Left colon (tissue), 2 donors: ENCODE measurements around the gene AMPD1. TPM values are rescaled to one million over a fixed set of nuclear protein-coding genes. Genes with fewer than 3 reads are reported as not detected.
A peak's percentile ranks its signal among the peaks of the same experiment; 100 is the strongest.

Experiments used
- ATAC-seq: fragments of 200-7000 bp; cut with Tn5 transposase; one replicate; pipeline ENCODE4 v1.9.1; 2020; ENCODE audit warnings: mild to moderate bottlenecking, moderate library complexity
- DNase-seq, 2 donors: peaks; one replicate each; pipeline ENCODE4 v3.0.0-alpha.2; 2020
- intact Hi-C, 2 donors: fragments of 100-400 bp; cut with DNase I in 1 of 2; cut with micrococcal nuclease in 1 of 2; formaldehyde crosslinking; loops; one replicate each; pipeline versions ENCODE4 v1.11.2 to v1.14.0; 2022; cut with DNase I, micrococcal nuclease
- long read RNA-seq: library from polyadenylated mRNA; unstranded; transcript quantifications from one replicate; pipeline ENCODE4 v2.0.0, GENCODE V29; 2021
- total RNA-seq, 2 donors: library from RNA; stranded (reverse); fragmentation: NEBNext Ultra II Directional; extraction: Animal tissue kit (Norgen Biotek cat#: 25700); gene quantifications; one replicate each; pipeline ENCODE4 v1.2.1, GENCODE V29; 2021
- donor health status: DM: no; HTN: no; CAD: no.
- donor health status: DM: yes; HTN: yes; CAD: no.

AMPD1 gene
- 1 to 10 TPM in 1 of 2 donors, under 1 TPM in 1; 0.82 to 2.2 TPM for total RNA-seq
- long read RNA-seq, partial matches to known transcripts: 0 of 1 reads
- long read RNA-seq, other reads (novel, unspliced or antisense): 0 of 1 reads

- DNase-seq: no peak
- no peak for ATAC-seq
- intact Hi-C loops: no loop called here
Measured at GRCh38 chr1:114695430-114696058, at the start of gene AMPD1. Gene AMPD1 (minus strand): TSS chr1:114695546. CDS start chr1:114695471, 75 bp downstream.

GRCh38 chr1:114741963-114742746 is 46.8 kb upstream of the AMPD1 start:
- DNase-seq: no peak
- ATAC-seq: no peak
- intact Hi-C loops: no loop called here

GRCh38 chr1:114740331-114740730 is 45.0 kb upstream of the AMPD1 start:
- intact Hi-C loops: no loop called here
- DNase-seq (no peak), ATAC-seq (no peak)

GRCh38 chr1:114737314-114737849 is 42.0 kb upstream of the AMPD1 start:
- intact Hi-C loops: no loop called here
- DNase-seq: peak; percentile 43 to 77
- ATAC-seq: peak; percentile 96

GRCh38 chr1:114735479-114735878 is 40.1 kb upstream of the AMPD1 start:
- peak; percentile 19 for ATAC-seq
- no peak for DNase-seq
- intact Hi-C loops: no loop called here

- no peak for DNase-seq
- no peak for ATAC-seq
Measured at GRCh38 chr1:114729782-114730181, 34.4 kb upstream of the AMPD1 start.

GRCh38 chr1:114728553-114728952 is 33.2 kb upstream of the AMPD1 start:
- ATAC-seq (no peak), DNase-seq (no peak)
- intact Hi-C loops: no loop called here

More at GRCh38 chr1:114729782-114730181, 34.4 kb upstream of the AMPD1 start:
- intact Hi-C loops: no loop called here

GRCh38 chr1:114725230-114725629 is 29.9 kb upstream of the AMPD1 start:
- DNase-seq (no peak), ATAC-seq (no peak)

GRCh38 chr1:114723915-114724314 is 28.6 kb upstream of the AMPD1 start:
- intact Hi-C loops: no loop called here
- no peak for ATAC-seq
- DNase-seq: no peak

More at GRCh38 chr1:114725230-114725629, 29.9 kb upstream of the AMPD1 start:
- intact Hi-C loops: no loop called here

GRCh38 chr1:114723457-114723856 is 28.1 kb upstream of the AMPD1 start:
- intact Hi-C loops: no loop called here
- no peak for DNase-seq
- no peak for ATAC-seq

- no peak for DNase-seq
- intact Hi-C loops: no loop called here
- peak; percentile 32 for ATAC-seq
Measured at GRCh38 chr1:114720492-114720891, 25.1 kb upstream of the AMPD1 start.

GRCh38 chr1:114719424-114719787 is 24.1 kb upstream of the AMPD1 start:
- DNase-seq (no peak), ATAC-seq (no peak)
- intact Hi-C loops: no loop called here

- DNase-seq: no peak
Measured at GRCh38 chr1:114718661-114719423, 23.5 kb upstream of the AMPD1 start.

GRCh38 chr1:114716304-114717170 is 21.2 kb upstream of the AMPD1 start, which contains the start of gene NRAS:
Gene NRAS (minus strand): TSS chr1:114716771. CDS start chr1:114716160, 611 bp downstream.
- ATAC-seq (peak; percentile 90), DNase-seq (peak; percentile 95 to 98)
- intact Hi-C loops: no loop called here

More at GRCh38 chr1:114718661-114719423, 23.5 kb upstream of the AMPD1 start:
- intact Hi-C loops: no loop called here
- no peak for ATAC-seq

GRCh38 chr1:114715952-114716303 is 20.6 kb upstream of the AMPD1 start:
- ATAC-seq: no peak

GRCh38 chr1:114712977-114713376 is 17.6 kb upstream of the AMPD1 start:
- intact Hi-C loops: no loop called here
- DNase-seq (peak; percentile 31 to 33), ATAC-seq (peak; percentile 76)

More at GRCh38 chr1:114715952-114716303, 20.6 kb upstream of the AMPD1 start:
- no peak for DNase-seq
- intact Hi-C loops: no loop called here

GRCh38 chr1:114710360-114710759 is 15.0 kb upstream of the AMPD1 start:
- no peak for ATAC-seq
- intact Hi-C loops: no loop called here
- no peak for DNase-seq

GRCh38 chr1:114707604-114708003 is 12.3 kb upstream of the AMPD1 start:
- intact Hi-C loops: no loop called here
- ATAC-seq: no peak
- no peak for DNase-seq
